Gastroesophageal sphincter (tissue), 3 donors: ENCODE data around the gene AQP10.

ENCODE experiments used
- CTCF ChIP-seq, 4 experiments: fragments of 200-600 bp in 2 of 4; fragments of 450-650 bp in 2 of 4; sonication (generic) in 1 of 4; IDR thresholded peaks; one replicate each; pipeline ENCODE4 v1.5.1; 2017 to 2019; ENCODE audit warnings: antibody characterized with exemption in 4 of 4, mild to moderate bottlenecking in 2 of 4, moderate library complexity in 2 of 4
- EP300 ChIP-seq: sonication (generic); formaldehyde crosslinking; IDR thresholded peaks from one replicate; pipeline ENCODE4 v1.6.1; 2017; ENCODE audit warnings: antibody characterized with exemption, mild to moderate bottlenecking
- POLR2A ChIP-seq, 2 donors: fragments of 450-650 bp; IDR thresholded peaks; one replicate each; pipeline ENCODE4 v1.6.1; 2017; ENCODE audit warnings: antibody characterized with exemption in 2 of 2, mild to moderate bottlenecking in 2 of 2, moderate library complexity in 1 of 2
- POLR2AphosphoS5 ChIP-seq: sonication (generic); formaldehyde crosslinking; IDR thresholded peaks from one replicate; pipeline ENCODE4 v1.6.1; 2017; ENCODE audit warnings: antibody characterized with exemption

- TF ChIP-seq CTCF (IDR thresholded peaks at IDR 0.05), result no peak
- no peak for TF ChIP-seq POLR2A (IDR thresholded peaks at IDR 0.05)
- TF ChIP-seq POLR2AphosphoS5, result no peak
- no peak for TF ChIP-seq EP300
Measured at GRCh38 chr1:154358519-154358918, 37.6 kb downstream of the AQP10 start.
